ENCODE results near the gene POLR1A. TPM values are rescaled to one million over a fixed set of nuclear protein-coding genes. Genes with fewer than 3 reads are reported as not detected.

POLR1A gene
- total RNA-seq, 1 experiment from 2014 or later = 58.3 TPM

DNA sequence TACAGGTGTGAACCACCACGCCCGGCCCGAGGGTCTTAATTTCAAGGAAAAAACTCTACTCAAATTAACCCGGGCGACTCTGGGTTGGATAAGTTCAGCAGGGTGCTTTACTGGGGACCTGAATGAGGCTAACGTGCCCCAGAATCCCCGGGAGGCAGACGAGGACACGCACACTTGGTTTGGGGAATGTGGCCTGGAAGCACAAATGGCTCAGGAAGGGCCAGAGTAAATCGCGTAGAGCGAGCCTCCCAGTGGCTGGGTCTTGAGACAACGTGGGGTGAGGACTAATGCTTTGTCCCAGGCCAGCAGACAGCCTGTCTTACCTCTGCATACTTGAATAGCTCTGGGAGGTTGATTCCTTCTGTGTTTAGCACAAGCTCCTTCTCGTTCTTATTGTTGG is 75.8 kb downstream of the POLR1A start:
- CTCF ChIA-PET = interaction anchor here (0.6 kb wide), 1 partner anchor 378 kb away, joined by 3 read pairs; no protein-coding TSS in a partner anchor
- TF ChIP-seq, protein P1, sequence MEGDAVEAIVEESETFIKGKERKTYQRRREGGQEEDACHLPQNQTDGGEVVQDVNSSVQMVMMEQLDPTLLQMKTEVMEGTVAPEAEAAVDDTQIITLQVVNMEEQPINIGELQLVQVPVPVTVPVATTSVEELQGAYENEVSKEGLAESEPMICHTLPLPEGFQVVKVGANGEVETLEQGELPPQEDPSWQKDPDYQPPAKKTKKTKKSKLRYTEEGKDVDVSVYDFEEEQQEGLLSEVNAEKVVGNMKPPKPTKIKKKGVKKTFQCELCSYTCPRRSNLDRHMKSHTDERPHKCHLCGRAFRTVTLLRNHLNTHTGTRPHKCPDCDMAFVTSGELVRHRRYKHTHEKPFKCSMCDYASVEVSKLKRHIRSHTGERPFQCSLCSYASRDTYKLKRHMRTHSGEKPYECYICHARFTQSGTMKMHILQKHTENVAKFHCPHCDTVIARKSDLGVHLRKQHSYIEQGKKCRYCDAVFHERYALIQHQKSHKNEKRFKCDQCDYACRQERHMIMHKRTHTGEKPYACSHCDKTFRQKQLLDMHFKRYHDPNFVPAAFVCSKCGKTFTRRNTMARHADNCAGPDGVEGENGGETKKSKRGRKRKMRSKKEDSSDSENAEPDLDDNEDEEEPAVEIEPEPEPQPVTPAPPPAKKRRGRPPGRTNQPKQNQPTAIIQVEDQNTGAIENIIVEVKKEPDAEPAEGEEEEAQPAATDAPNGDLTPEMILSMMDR (IDR thresholded peaks at IDR 0.05; ENCODE audit: unreplicated experiment) = no peak
- BruUV-seq (replicated peaks) = no TSS peak
- peaks cover 36% of the 10 kb centered on the region for H3K36me3 Mint-ChIP-seq (ENCODE audit: insufficient read depth, unreplicated experiment)
- intact Hi-C loops (cut with micrococcal nuclease; ENCODE audit: unreplicated experiment) = no loop called here
- H3K27me3 Mint-ChIP-seq (ENCODE audit: unreplicated experiment) = no peaks in the 10 kb centered on the region
- H3K9me3 Mint-ChIP-seq (ENCODE audit: low read depth, unreplicated experiment) = no peaks in the 10 kb centered on the region
- no peak overlapping the region for H3K27ac Mint-ChIP-seq (ENCODE audit: unreplicated experiment)
- no peaks in the 10 kb centered on the region for H3K4me1 Mint-ChIP-seq (ENCODE audit: low read depth, unreplicated experiment)
- no peak overlapping the region for H3K4me3 Mint-ChIP-seq (ENCODE audit: low read depth, unreplicated experiment)
- no peak for DNase-seq

DNA sequence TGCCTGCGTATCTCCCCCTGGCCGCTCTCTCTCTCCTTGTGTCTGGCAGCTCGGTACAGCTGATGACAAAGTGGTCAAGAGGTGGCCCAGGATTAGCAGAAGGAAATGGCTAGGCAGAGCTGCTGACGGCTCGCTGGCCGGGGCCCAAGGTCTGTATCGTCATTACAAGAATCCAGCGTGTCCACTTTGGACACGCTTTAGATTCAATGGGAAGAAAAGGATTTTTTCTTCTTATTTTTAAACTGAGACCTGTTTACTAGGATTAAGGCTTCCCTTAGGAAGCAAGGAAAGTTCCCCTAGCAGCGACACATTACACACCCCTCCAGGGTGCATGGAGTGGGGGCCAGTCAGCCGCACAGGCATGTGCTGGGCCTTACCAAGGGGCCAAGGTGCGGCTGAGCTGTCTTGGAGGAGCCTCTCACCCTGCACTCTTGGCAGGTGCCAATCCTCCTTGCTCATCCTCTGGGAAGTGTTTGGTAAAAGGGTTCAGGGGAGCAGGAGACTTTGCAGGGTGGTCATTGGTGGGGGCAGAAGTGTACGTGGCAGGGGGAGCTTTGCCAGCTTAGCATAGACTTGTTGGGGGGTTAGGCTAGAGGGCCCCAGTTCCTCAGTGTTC is 76.8 kb downstream of the POLR1A start:
- Mint-ChIP-seq H3K27me3 (ENCODE audit: unreplicated experiment) (no peaks in the 10 kb centered on the region), H3K4me1 (ENCODE audit: low read depth, unreplicated experiment) (no peaks in the 10 kb centered on the region), H3K9me3 (ENCODE audit: low read depth, unreplicated experiment) (no peaks in the 10 kb centered on the region), H3K4me3 (ENCODE audit: low read depth, unreplicated experiment) (no peak overlapping the region), H3K27ac (ENCODE audit: unreplicated experiment) (no peak overlapping the region), H3K36me3 (ENCODE audit: insufficient read depth, unreplicated experiment) (peaks cover 38% of the 10 kb centered on the region)
- TF ChIP-seq, protein P1 (IDR thresholded peaks at IDR 0.05; ENCODE audit: unreplicated experiment) = no peak
- CTCF ChIA-PET = no interaction called here
- BruUV-seq (replicated peaks) = no TSS peak
- intact Hi-C loops (cut with micrococcal nuclease; ENCODE audit: unreplicated experiment) = no loop called here
- no peak for DNase-seq

DNA sequence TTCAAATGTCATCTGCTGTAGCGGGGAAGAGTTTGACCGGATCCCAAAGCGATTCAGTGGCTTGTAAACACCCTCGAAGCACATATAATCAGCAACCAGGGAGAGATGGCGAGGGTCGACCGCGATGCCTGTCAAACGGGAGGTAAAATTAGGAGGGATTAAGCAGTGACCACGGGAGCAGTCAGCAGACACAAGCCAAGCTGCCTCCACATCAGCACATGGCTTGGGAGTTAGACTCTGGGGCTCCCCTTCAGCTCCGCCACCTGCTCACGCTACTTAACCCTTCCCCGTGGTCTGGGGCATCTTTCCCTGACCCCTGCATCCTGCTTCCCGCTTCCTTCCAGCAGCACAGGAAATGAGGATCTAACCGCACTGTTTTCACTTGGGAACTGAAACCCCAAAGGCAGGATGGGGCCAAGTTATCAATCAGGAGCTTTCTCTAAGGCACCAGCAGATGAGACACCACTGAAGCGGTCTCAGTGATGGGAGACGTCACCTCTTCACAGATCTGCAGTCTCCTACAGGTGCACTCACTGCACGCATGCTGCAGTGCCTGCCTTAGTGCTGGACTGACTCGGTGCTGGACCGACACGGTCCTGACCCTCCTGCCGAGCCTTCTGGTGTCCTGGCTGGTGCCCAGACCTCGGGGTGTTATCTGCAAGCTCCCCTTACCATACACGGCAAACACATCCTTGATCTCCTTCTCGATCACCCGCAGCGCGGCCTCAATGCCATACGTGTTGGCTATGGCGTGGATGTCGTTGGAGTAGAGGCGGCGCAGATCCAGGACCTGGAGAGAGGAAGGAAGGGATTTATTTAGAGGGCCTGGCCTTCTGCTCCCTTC is 77.5 kb downstream of the POLR1A start:
- Mint-ChIP-seq H3K36me3 (ENCODE audit: insufficient read depth, unreplicated experiment) (peaks cover 36% of the 10 kb centered on the region), H3K4me1 (ENCODE audit: low read depth, unreplicated experiment) (no peaks in the 10 kb centered on the region), H3K4me3 (ENCODE audit: low read depth, unreplicated experiment) (no peak overlapping the region), H3K27ac (ENCODE audit: unreplicated experiment) (no peak overlapping the region), H3K27me3 (ENCODE audit: unreplicated experiment) (no peaks in the 10 kb centered on the region), H3K9me3 (ENCODE audit: low read depth, unreplicated experiment) (no peaks in the 10 kb centered on the region)
- TF ChIP-seq, protein P1 (IDR thresholded peaks at IDR 0.05; ENCODE audit: unreplicated experiment) = no peak
- CTCF ChIA-PET = no interaction called here
- DNase-seq = no peak
- BruUV-seq (replicated peaks) = no TSS peak
- intact Hi-C loops (cut with micrococcal nuclease; ENCODE audit: unreplicated experiment) = no loop called here

DNA sequence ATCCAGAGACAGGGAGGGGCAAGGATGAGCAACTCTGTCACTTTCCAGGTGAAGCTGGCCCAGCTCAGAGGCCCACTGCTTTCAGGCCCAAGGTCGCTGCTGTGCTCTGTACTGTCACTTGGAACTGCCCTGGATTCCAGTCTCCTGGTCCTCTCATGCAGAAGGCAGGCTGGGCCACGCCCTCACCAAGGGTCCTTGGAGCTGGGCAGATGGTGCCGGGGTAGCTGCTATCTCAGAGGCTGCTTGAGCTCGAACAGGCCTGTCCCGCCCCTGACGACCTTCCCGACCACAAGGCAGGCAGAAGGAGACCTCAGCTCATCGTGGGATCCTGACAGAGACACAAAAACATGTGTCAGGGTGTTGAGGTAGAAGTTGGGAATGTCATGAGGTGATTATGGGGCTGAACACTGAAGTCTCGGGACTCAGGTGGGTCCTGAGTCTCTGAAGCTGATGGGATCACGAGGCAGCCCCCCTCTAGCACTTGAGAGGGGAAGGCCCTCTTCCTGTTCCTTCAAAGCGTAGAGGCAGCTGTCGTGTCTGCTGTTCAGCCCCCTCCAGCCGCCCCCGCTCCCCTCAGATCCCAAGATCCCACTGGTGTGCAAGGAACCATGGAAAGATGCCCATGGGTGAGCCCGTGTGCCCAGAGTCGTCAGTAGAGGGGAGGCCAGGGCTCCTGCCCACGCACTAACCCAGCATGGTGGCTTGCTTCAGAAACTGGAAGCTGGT is 78.3 kb downstream of the POLR1A start:
- BruUV-seq (replicated peaks) = no TSS peak
- Mint-ChIP-seq H3K27ac (ENCODE audit: unreplicated experiment) (no peak overlapping the region), H3K4me1 (ENCODE audit: low read depth, unreplicated experiment) (no peaks in the 10 kb centered on the region), H3K4me3 (ENCODE audit: low read depth, unreplicated experiment) (no peak overlapping the region), H3K27me3 (ENCODE audit: unreplicated experiment) (no peaks in the 10 kb centered on the region), H3K36me3 (ENCODE audit: insufficient read depth, unreplicated experiment) (peaks cover 32% of the 10 kb centered on the region), H3K9me3 (ENCODE audit: low read depth, unreplicated experiment) (no peaks in the 10 kb centered on the region)
- TF ChIP-seq, protein P1 (IDR thresholded peaks at IDR 0.05; ENCODE audit: unreplicated experiment) = no peak
- intact Hi-C loops (cut with micrococcal nuclease; ENCODE audit: unreplicated experiment) = no loop called here
- DNase-seq = no peak
- CTCF ChIA-PET = no interaction called here
